ENCODE results near the gene VPS9D1.

Gene VPS9D1

DNA sequence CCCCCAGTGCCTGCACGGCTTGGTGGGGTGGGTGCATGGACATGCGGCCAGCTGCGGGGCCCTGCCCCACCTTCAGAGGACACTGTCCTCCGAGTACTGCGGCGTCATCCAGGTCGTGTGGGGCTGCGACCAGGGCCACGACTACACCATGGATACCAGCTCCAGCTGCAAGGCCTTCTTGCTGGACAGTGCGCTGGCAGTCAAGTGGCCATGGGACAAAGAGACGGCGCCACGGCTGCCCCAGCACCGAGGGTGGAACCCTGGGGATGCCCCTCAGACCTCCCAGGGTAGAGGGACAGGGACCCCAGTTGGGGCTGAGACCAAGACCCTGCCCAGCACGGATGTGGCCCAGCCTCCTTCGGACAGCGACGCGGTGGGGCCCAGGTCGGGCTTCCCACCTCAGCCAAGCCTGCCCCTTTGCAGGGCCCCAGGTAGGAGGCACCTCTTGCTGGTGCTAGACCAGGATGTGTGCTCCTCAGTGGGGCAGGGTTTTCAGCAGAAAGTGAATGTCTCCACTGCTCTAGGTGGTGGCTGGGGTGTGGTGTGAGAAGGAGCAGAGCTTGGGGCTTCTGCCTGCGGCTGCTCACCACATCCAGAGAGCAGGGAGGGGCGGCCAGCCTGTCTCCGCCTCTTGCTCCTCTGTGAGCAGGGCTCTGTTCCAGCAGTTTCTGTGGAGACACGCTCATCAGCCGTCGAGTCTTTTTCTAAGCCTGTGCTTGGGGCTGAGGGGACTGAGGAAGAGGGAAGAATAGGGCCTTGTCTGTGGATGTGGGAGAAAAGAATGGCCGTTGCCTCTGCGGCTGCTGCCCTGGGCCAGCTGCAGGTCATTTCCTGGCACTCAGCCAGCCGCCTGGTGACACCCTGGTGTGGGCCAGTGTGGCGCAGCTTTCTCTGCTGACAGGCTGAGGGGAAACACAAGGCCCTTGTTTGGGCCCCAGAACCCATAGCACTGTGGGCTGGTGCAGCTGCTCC lies 2.9 kb upstream of the VPS9D1 start:
- Histone ChIP-seq H3K36me3 (peaks cover 12% of the 10 kb centered on the region), H3K27ac (no peak overlapping the region), H3K4me3 (ENCODE audit: low read depth, low read length) (no peak overlapping the region)

DNA sequence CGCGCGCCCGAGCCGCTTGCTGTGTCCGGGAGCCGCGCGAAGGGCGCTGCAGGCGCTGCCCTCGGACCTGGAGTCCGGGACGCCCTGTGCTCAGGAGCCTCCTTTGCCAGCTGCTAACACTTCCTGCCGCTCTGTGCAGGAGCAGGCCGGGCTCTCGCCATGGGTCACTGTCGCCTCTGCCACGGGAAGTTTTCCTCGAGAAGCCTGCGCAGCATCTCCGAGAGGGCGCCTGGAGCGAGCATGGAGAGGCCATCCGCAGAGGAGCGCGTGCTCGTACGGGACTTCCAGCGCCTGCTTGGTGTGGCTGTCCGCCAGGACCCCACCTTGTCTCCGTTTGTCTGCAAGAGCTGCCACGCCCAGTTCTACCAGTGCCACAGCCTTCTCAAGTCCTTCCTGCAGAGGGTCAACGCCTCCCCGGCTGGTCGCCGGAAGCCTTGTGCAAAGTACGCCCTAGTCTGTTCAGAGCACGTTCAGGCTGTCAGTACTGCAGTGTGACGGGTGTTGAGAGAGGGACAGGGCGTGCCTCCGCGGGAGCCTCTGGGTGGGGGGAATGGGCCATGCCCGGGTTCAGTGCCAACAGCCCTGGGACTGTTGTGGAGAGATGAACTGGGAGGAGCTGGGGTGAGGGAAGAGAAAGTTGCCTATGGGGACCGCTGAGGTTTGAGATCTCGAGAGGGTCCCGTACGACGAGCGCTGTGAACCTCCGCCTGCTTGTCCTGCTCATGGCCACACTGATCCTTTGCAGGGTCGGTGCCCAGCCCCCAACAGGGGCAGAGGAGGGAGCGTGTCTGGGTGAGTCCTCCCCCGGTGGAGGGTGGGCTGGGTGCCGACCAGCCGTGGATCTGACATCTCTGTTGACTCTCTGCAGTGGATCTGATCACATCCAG lies 1.9 kb upstream of the VPS9D1 start:
- Histone ChIP-seq H3K4me3 (ENCODE audit: low read depth, low read length) (peak overlapping the region; percentile 55), H3K27ac (no peak overlapping the region), H3K27me3 (ENCODE audit: insufficient read depth, low read depth, severe bottlenecking) (no peaks in the 10 kb centered on the region), H3K9me3 (ENCODE audit: severe bottlenecking) (no peaks in the 10 kb centered on the region), H3K36me3 (peaks cover 12% of the 10 kb centered on the region)
- DNase-seq = no peak
- TF ChIP-seq, protein P1, sequence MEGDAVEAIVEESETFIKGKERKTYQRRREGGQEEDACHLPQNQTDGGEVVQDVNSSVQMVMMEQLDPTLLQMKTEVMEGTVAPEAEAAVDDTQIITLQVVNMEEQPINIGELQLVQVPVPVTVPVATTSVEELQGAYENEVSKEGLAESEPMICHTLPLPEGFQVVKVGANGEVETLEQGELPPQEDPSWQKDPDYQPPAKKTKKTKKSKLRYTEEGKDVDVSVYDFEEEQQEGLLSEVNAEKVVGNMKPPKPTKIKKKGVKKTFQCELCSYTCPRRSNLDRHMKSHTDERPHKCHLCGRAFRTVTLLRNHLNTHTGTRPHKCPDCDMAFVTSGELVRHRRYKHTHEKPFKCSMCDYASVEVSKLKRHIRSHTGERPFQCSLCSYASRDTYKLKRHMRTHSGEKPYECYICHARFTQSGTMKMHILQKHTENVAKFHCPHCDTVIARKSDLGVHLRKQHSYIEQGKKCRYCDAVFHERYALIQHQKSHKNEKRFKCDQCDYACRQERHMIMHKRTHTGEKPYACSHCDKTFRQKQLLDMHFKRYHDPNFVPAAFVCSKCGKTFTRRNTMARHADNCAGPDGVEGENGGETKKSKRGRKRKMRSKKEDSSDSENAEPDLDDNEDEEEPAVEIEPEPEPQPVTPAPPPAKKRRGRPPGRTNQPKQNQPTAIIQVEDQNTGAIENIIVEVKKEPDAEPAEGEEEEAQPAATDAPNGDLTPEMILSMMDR (IDR thresholded peaks at IDR 0.05; ENCODE audit: low read depth, low read length) = no peak

More for the DNA sequence above, 2.9 kb upstream of the VPS9D1 start:
- H3K27me3 ChIP-seq (ENCODE audit: insufficient read depth, low read depth, severe bottlenecking) = no peaks in the 10 kb centered on the region
- no peaks in the 10 kb centered on the region for H3K9me3 ChIP-seq (ENCODE audit: severe bottlenecking)
- DNase-seq = no peak
- TF ChIP-seq, protein P1 (IDR thresholded peaks at IDR 0.05; ENCODE audit: low read depth, low read length) = no peak

DNA sequence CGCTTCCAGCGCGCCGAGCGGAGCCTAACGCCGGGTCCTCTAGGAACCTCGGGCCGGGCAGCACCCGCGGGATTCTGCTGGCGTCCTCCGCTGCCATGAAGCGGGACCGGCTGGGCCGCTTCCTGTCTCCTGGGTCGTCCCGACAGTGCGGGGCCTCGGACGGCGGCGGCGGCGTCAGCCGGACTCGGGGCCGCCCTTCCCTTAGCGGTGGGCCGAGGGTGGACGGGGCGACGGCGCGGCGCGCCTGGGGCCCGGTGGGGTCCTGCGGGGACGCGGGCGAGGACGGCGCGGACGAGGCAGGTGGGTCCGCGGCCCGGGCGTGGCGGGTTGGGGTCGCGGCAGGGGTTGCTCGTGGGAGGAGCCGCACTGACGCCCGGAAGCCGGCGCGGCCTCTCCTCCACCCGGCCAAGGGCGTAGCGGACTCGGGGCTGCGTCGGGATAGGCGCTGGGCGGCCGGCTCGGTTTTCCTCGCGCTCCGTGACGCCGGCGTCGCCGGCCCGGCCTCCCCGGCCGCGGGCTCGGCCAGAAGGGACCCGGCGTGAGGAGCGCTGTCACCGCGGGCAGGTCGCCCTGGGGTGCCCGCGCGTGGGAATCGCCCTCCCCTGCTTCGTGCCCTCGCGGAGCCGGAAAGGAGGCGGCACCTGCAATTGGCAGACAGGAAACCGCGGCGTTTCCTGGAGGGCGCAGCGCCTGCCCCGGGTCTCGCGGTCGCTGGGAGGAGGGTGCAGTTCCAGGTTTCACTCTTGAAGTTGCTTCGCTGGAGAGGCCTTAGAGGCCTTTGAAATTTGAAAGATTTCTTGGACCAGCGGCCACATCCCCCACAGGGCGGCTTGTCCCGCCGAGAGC lies 1.1 kb upstream of the VPS9D1 start:
- H3K27me3 ChIP-seq (ENCODE audit: insufficient read depth, low read depth, severe bottlenecking) = no peaks in the 10 kb centered on the region
- DNase-seq = no peak
- TF ChIP-seq, protein P1 (IDR thresholded peaks at IDR 0.05; ENCODE audit: low read depth, low read length) = no peak
- H3K9me3 ChIP-seq (ENCODE audit: severe bottlenecking) = no peaks in the 10 kb centered on the region
- peak overlapping the region; percentile 55 for H3K4me3 ChIP-seq (ENCODE audit: low read depth, low read length)
- peaks cover 12% of the 10 kb centered on the region for H3K36me3 ChIP-seq
- H3K27ac ChIP-seq = peak overlapping the region; percentile 94

DNA sequence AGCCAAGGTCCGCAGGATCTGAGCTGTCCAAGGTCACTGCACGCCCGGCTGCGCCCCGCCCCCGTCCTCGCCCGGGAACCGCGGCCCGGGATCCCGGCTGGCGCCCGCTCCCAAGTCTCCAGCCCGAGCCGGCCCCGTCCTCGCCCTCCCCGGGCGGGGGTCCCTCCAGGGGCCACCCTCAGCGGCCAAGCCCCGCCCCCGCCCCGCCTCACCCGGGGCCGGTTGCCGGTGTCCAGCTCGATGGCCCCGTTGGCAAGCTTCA lies 216 bp downstream of the VPS9D1 start:
- peaks cover 12% of the 10 kb centered on the region for H3K36me3 ChIP-seq
- H3K4me3 ChIP-seq (ENCODE audit: low read depth, low read length) = peak overlapping the region; percentile 55
- peak; percentile 24 for DNase-seq
- no peaks in the 10 kb centered on the region for H3K9me3 ChIP-seq (ENCODE audit: severe bottlenecking)
- TF ChIP-seq, protein P1 (IDR thresholded peaks at IDR 0.05; ENCODE audit: low read depth, low read length) = no peak
- H3K27ac ChIP-seq = peak overlapping the region; percentile 94
- H3K27me3 ChIP-seq (ENCODE audit: insufficient read depth, low read depth, severe bottlenecking) = no peaks in the 10 kb centered on the region

DNA sequence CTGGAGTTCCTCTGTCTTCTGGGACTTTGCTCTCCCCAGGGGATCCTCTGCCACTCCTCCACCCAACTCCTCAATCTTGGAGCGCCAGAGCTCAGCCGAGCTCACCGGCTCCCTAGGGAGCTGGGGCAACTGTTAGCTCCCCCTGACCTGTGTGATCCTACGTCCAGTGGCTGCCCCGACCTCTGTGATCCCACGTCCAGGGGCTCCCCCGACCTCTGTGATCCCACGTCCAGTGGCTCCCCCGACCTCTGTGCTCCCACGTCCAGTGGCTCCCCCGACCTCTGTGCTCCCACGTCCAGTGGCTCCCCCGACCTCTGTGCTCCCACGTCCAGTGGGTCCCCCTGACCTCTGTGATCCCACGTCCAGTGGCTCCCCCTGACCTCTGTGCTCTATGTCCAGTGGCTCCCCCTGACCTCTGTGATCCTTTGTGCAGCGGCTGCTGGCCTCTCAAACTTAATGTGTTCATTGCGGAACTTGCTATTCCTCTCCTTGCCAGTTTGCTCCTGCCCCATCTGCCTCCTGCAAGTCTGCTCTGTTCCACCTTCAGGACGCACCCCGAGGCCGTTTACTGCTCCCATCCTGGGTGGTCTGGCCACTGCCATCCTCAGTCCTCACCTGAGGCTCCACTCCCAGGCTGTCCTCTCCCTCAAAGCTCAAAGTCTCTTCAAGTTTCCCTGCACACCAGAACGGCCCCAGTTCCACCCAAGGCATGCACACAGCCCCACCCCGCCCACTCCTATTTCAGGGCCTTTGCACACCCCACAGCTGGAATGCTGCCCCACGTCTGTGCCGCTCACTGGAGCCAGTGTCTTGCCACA lies 2.8 kb downstream of the VPS9D1 start:
- DNase-seq = no peak
- peaks cover 4% of the 10 kb centered on the region for H3K36me3 ChIP-seq
- TF ChIP-seq, protein P1 (IDR thresholded peaks at IDR 0.05; ENCODE audit: low read depth, low read length) = no peak
- no peaks in the 10 kb centered on the region for H3K9me3 ChIP-seq (ENCODE audit: severe bottlenecking)
- H3K27me3 ChIP-seq (ENCODE audit: insufficient read depth, low read depth, severe bottlenecking) = no peaks in the 10 kb centered on the region
- no peak overlapping the region for H3K4me3 ChIP-seq (ENCODE audit: low read depth, low read length)
- no peak overlapping the region for H3K27ac ChIP-seq

Measured in WERI-Rb-1 (cell line).